Omental fat pad (tissue), 4 donors: ENCODE results near the gene REL. TPM values are rescaled to one million over a fixed set of nuclear protein-coding genes. Genes with fewer than 3 reads are reported as not detected.

ENCODE experiments used
- ATAC-seq: fragments of 150-250 bp; one replicate; pipeline ENCODE4 v1.9.1; 2016; ENCODE audit warnings: mild to moderate bottlenecking, moderate library complexity; ENCODE audit not compliant: low FRiP score
- DNase-seq: peaks from one replicate; pipeline ENCODE4 v3.0.0-alpha.2; 2019; ENCODE audit warnings: low spot score
- CTCF ChIP-seq, 3 donors: fragments of 450-650 bp; IDR thresholded peaks; one replicate each; pipeline ENCODE4 v1.5.1; 2016 to 2017; ENCODE audit warnings: antibody characterized with exemption in 3 of 3, mild to moderate bottlenecking in 3 of 3, moderate library complexity in 2 of 3
- total RNA-seq, 4 donors: library from RNA; depleted of rRNA; stranded (reverse); fragments of >200 nt; gene quantifications; one replicate each; pipeline ENCODE4 v1.1.0, GENCODE V29; 2016

REL gene
- total RNA-seq, 4 donors from 2014 or later: 15.5 to 128 (median 22.5) TPM

GRCh38 chr2:60938301-60938700 lies 56.9 kb downstream of the REL start:
- ATAC-seq (no peak), DNase-seq (no peak)
- no peak for TF ChIP-seq CTCF (IDR thresholded peaks at IDR 0.05)

DNA sequence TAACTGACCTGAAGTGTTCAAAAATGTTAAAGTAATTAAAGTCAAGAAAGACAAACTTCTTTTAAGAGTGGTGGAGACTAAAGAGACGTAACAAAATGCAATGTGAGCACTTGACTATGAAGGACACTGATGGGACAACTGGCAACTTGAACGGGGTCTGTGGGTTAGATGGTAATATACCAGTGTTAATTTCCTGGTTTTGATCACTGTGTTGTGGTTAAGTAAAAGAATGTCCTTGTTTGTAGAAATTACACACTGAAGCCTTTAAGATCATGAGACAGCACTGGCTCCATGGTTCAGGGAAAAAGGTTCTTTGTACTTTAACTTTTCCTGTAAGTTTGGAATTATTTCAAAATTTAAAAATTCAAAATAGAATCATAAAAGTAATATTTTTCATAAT lies 58.2 kb downstream of the REL start:
- ATAC-seq: no peak
- TF ChIP-seq CTCF (IDR thresholded peaks at IDR 0.05): no peak
- no peak for DNase-seq

DNA sequence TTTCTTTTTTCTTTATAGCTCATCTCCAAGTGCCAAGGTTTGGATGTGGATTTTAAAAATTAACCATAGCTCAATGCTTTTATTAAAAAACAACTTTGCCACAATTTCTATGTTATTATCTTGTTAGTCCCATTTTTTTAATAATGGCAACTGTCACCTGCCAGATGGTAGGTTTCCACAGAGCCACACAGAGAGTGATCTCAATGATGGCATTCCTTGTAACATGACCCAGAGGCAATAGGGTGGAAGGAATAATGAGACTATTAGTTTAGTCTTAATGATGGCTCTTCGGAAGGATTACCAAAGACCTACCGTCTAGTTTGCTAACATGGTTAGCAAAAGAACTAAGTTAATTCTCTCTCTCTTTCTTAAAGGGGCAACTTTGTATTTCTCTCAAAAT lies 64.0 kb downstream of the REL start:
- no peak for DNase-seq
- TF ChIP-seq CTCF (IDR thresholded peaks at IDR 0.05): no peak
- no peak for ATAC-seq

- no peak for DNase-seq
- ATAC-seq: no peak
- TF ChIP-seq CTCF (IDR thresholded peaks at IDR 0.05): no peak
These were observed 65.7 kb downstream of the REL start for GRCh38 chr2:60947056-60947455.

DNA sequence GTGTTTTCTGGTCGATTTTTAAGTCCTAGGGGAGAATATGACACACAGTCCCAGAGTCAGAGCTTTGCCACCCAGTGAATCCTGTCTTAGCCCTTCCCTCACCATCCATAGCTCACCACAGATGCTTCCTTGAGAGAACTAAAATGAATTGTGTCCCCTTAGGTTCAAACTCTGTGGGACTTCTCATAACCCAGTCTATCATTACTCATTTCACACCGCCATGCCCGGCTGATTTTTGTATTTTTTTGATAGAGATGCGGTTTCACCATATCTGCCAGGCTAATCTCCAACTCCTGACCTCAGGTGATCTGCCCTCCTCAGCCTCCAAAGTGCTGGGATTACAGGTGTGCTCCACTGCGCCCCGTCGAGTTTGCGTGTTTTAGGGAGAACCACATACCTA lies 66.8 kb downstream of the REL start:
- TF ChIP-seq CTCF (IDR thresholded peaks at IDR 0.05): no peak

GRCh38 chr2:60948926-60949579 lies 67.7 kb downstream of the REL start:
- DNase-seq (no peak), ATAC-seq (no peak)
- TF ChIP-seq CTCF (IDR thresholded peaks at IDR 0.05): no peak

More for the DNA sequence above, 66.8 kb downstream of the REL start:
- DNase-seq (no peak), ATAC-seq (no peak)

DNA sequence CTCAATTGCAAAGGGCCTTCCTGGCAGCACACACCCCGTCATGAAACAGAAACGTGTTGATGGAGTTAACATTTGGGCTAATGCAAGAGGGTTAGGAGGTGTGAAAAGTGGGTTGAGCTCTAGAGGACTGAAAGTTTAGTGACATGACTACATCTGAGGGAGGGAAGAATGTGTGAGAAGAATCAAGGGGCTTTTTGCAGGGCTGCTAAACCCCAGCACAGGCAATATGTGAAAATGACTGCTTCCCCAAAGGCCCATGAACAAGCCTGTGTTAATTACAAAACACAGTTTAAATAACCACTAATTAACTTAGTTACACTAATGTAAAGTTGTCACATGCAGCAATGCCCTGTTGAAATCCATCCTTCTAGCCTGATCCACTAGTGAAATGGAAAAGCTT lies 72.8 kb downstream of the REL start:
- DNase-seq (no peak), ATAC-seq (no peak)
- no peak for TF ChIP-seq CTCF (IDR thresholded peaks at IDR 0.05)
